ENCODE results near the gene CPSF4. TPM values are rescaled to one million over a fixed set of nuclear protein-coding genes. Genes with fewer than 3 reads are reported as not detected.
A peak's percentile ranks its signal among the peaks of the same experiment; 100 is the strongest.

Gene CPSF4
- total RNA-seq, 1 experiment from 2014 or later, result 98.2 TPM

- no peak overlapping the region for H2AFZ ChIP-seq (ENCODE audit: low read length)
- no peak overlapping the region for H3K9ac ChIP-seq (ENCODE audit: extremely low read depth, insufficient read length, low read length)
- Mint-ChIP-seq H3K36me3 (ENCODE audit: insufficient read depth in 1 of 3, low read depth in 3 of 3) (peaks cover 24 to 30% (median 25%) of the 10 kb centered on the region in 3 experiments), H3K27me3 (ENCODE audit: low read depth) (no peaks in the 10 kb centered on the region), H3K27ac (no peak overlapping the region), H3K9me3 (peaks cover 15 to 18% of the 10 kb centered on the region in 2 experiments), H3K4me3 (no peak overlapping the region), H3K4me1 (no peaks in the 10 kb centered on the region)
- peaks cover 9% of the 10 kb centered on the region for H3K9me3 ChIP-seq (ENCODE audit: control insufficient read depth, low read depth, low read length)
- H4K20me1 ChIP-seq (ENCODE audit: control insufficient read depth, insufficient read depth, insufficient read length), result no peaks in the 10 kb centered on the region
- no peaks in the 10 kb centered on the region for H3K27me3 ChIP-seq (ENCODE audit: insufficient read depth, low read length)
- no peak overlapping the region for H2BK12ac ChIP-seq (ENCODE audit: insufficient read length, low read depth, low read length)
- H3K4me2 ChIP-seq (ENCODE audit: insufficient read depth, insufficient read length, low read length), result no peak overlapping the region
- WGBS (ENCODE audit: extremely low coverage, insufficient read length, low lambda C conversion rate), result no CpG with 5 or more reads among the region's 4 CpGs
- no peaks in the 10 kb centered on the region for H3K23me2 ChIP-seq (ENCODE audit: insufficient read length, low read depth, low read length, poor library complexity, severe bottlenecking)
- H3K4ac ChIP-seq (ENCODE audit: low read depth, low read length), result no peak overlapping the region
- H3T11ph ChIP-seq (ENCODE audit: low read length), result no peak overlapping the region
- H3K18ac ChIP-seq (ENCODE audit: insufficient read length, low read depth, low read length), result no peak overlapping the region
- H2BK20ac ChIP-seq (ENCODE audit: low read depth, low read length, poor library complexity, severe bottlenecking), result no peak overlapping the region
- no peak overlapping the region for H4K91ac ChIP-seq (ENCODE audit: insufficient read length, low read depth, low read length)
- no peak overlapping the region for H2BK15ac ChIP-seq (ENCODE audit: low read depth, low read length)
- no peak overlapping the region for H4K5ac ChIP-seq (ENCODE audit: insufficient read length, low read depth, low read length)
- no peaks in the 10 kb centered on the region for H3K79me1 ChIP-seq (ENCODE audit: insufficient read depth, low read depth, low read length, poor library complexity, severe bottlenecking)
- H3K23ac ChIP-seq (ENCODE audit: insufficient read length, low read depth, low read length), result no peak overlapping the region
- H3K14ac ChIP-seq (ENCODE audit: insufficient read depth, low read length), result no peak overlapping the region
- DNase-seq, result no peak
- no peak overlapping the region for H2BK120ac ChIP-seq (ENCODE audit: low read depth, low read length, poor library complexity, severe bottlenecking)
- no peak overlapping the region for H3K27ac ChIP-seq (ENCODE audit: insufficient read length, low read depth, low read length)
- no peak overlapping the region for H3K56ac ChIP-seq (ENCODE audit: insufficient read length, low read depth, low read length)
- H2BK5ac ChIP-seq (ENCODE audit: insufficient read length, low read length), result no peak overlapping the region
- no peak overlapping the region for H4K8ac ChIP-seq (replicated peaks; ENCODE audit: insufficient read length, low read depth, low read length)
- H3K4me1 ChIP-seq (ENCODE audit: insufficient read depth, low read length), result no peaks in the 10 kb centered on the region
- H3K79me2 ChIP-seq (ENCODE audit: insufficient read depth, low read length), result no peaks in the 10 kb centered on the region
- 0 out of 3 replicates have a peak, but pooled peaks have one; percentile 37 for TF ChIP-seq CTCF (conservative IDR thresholded peaks at IDR 0.05)
- no peak overlapping the region for H2AK5ac ChIP-seq (ENCODE audit: insufficient read length, low read length)
Measured at GRCh38 chr7:99489235-99489634, 50.5 kb downstream of the CPSF4 start.

All from H9 (cell line).